Islet precursor cell (in vitro differentiated cells): ENCODE results near the gene C9orf78.

Experiments used
- DNase-seq: peaks from one replicate; pipeline ENCODE4 v3.0.0-alpha.2; 2018

The C9orf78 gene

DNA sequence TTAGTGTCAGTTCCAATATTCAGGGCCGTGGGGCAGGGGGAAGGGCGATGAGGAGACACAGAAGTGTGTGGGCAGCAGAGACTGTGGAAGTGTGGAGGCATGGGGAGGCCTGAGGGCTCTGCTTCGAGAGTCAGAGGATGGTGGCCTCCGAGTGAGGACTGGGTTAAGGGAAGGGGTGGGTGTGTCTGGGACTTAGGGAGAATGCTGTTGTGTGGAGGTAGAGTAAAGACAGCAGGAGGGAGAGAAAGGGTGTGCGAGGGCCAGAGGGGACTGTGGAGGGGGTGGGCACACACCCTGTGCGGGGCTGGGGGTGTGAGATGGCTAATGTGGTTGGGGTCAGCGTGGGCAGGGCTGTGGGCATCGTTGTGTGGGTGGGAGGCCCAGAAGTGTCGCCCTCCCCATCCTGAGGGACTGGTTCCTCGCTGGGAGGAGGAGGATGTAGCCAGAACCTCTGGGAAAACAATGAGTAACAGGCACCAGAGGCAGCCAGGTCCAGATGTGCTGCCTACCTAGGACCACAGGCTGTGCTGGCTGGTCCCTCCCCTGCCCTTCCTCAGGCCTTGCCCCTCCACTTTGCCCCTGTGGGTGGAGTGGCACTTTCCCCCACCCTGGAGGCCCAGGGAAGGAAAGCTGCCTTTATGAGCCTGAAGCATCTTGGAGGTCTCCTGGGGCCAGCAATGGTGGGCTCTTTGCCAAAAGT, 4.4 kb upstream of the C9orf78 start:
- no peak for DNase-seq

DNA sequence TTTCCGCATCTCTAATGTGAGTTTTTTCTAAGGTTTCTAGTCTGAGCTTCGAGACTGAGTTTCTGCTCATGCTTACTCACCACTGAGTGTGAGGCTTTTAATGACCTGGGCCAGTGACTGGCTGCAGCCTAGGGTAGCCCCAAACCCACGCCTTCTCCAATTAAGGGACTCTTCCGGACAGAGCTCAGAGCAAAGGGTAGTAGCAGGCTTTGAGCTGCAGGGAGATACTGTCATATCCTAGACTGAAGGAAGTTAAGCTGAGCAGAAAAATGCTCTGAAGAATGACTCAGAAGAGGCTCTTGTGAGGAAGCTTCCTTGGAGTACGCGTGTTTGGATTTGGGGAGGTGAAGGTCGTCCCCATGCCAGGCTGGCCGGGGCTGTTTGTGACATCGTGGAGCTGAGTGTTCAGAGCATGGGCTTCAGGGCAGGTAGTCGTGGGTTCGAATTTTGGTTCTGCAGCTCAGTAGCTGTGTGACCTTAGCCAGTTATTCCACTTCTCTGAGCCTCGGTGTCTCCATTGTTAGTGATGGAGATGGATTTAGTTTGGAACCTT, 3.7 kb upstream of the C9orf78 start:
- DNase-seq, result peak; percentile 76

DNA sequence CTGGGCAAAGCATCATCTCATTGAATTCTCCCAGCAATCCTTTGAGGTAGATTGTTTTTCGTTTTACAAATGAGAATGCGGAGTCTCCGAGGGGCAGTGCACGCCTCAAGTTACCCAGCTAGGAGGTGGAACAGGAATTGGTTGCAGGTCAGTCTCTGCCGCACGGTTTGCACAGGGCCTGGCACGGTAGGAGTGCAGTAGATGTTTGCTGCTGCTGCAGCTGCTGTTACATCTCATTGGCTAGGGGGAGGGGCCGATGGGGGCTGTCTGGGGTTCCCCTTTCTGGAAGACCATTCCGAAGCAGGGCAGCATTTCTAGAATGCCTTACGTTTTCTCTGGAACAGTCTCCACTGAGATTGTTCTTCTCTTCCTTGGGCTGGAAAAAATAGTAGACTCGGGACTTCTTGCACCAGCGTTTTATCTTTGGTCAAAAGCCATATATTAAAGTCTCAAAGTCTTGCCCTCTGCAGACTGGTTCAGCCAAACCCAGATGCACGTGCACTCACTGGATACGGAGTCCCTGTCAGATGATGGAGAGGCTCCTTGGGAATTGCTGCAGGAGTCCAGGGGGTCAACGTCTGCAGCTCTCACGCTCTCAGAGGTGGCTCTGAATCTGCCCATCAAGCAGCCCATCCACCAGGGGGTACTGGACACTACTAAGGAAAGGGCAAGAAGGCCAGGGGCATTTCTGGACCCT, 1.4 kb upstream of the C9orf78 start:
- DNase-seq, result no peak

DNA sequence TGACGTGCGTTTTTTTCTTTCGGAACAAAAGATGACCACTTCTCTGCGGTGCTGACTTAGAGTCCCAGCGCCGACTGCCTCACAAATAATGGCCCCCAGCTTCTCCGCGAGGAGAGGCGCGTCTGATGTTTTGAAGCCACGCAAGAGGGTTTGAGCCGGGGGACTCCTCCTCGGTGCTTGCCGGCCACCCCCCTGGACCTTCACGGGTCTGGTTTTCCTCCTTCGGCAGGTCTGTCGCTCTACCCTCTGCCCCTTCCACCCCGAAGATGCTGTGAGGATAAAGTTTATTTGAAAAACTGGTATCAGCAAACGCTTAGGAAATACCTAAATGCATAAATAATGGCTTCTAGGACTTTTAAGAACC, 767 bp upstream of the C9orf78 start:
- peak; percentile 61 for DNase-seq

DNA sequence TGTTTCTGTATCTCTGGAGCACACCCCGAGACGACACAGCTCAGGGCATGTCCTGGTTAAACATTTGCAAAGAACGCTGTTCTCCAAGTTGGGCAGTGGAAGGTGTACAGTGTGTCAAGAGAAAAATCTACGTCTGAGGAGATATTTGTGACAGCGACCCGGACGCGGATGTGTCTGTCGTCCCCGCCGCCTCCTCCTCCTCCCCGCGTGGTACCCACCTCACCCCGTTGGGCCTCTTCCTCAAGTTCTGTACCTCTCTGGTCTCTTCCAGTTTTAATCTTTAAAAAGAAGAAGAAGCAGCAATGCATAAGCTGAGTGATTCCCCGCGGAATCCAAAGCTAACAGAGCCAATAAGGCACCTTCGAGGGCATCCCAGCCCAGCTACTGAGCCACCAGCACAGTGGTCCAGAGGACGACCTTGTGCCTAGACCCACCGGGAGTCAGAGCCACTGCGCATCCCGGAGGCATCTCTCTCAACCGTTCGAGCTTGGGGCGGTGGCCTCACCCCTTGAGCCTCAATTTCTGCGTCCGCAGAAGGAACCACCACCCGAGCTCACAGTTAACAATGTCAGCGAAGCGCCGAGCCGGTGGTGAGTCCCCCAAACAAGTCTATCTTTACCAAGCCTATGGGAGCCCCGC, 467 bp downstream of the C9orf78 start:
- DNase-seq, result no peak

DNA sequence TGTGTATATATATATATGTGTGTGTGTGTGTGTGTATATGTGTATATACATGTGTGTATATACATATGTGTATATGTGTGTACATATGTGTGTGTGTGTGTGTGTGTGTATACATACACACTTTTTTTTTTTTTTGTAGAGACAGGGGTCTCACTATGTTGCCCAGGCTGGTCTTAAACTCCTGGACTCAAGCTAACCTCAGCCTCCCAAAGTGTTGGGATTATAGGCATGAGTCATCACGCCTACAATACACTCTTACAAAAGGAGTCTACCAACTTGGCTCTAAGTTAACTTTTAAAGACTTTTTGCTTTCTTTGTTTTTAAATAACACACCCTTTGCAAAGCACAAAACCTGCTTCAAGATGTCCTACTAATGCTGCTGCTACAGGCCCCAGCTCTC, 2.1 kb downstream of the C9orf78 start:
- no peak for DNase-seq

DNA sequence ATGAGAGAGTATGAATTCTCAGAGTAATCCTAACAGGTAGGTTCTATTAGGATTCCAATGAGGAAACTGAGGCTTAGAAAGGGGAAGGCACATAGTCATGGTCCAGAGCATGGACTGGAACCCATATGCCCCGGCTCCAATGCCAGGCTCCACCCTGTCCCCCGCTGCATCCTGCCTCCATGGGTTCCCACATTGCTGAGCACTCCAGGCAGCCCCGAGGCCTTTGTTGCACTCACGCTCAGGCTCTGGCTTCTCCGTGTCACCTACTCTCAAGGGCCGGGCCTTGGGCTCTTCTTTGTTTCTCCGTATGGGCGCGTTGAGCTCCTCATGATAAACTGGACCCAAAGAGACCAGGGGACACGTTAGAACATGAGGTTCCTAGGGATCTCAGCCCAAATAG, 6.1 kb downstream of the C9orf78 start:
- no peak for DNase-seq

DNA sequence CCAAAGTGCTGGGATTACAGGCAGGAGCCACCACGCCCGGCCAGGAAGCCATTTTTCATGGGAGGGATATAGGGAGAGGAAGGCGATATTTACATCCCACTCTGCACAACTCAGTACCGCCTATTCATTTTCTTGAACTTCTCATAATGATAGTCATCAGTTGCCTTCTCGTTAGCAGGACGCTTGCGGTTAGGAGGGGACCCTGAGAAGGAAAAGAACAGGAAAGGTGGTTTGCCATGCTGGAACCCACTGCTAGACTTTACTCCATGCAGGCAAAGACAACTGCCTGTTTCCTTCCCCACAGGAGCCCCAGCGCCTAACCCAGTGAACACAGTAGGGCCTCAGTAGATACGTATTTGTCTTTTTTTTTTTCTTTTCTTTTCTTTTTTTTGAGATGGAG, 7.0 kb downstream of the C9orf78 start:
- no peak for DNase-seq

DNA sequence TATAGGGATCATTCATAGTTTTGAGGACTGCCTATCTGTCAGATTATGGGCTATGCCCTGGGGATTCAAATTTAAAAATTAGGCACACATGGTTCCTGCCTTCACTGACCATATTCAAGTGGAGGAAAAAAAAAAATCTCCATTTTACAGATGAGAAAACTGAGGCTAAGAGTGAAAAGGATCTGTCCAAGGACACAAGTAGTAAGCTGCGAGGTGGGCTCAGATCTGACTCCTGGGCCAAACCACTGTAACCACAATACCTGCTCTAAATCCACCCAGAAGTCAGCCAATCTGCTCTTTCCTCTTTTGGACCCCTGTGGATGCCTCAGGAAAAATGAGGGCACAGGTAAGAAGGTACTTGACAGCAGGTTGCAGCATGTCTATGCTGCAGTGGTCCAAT, 8.3 kb downstream of the C9orf78 start:
- no peak for DNase-seq

DNA sequence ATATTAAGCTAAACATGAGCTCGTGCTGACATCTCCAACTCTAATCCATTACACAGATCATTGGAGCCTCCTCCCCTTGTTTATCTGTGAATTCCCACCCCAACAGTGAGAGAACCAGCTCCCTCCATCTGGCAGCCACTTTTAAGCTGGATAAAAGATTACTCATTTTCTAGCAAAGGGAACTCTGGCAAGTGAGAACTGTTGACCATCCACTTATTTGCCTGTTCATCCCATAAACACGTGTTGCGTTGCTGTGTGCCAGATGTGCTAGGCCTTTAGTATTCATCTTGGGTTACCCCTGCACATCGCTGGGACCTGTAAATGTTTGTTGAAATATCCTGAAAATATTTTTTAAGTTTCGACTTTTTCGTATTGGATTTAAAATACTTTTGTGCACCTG, 8.7 kb downstream of the C9orf78 start:
- no peak for DNase-seq

DNA sequence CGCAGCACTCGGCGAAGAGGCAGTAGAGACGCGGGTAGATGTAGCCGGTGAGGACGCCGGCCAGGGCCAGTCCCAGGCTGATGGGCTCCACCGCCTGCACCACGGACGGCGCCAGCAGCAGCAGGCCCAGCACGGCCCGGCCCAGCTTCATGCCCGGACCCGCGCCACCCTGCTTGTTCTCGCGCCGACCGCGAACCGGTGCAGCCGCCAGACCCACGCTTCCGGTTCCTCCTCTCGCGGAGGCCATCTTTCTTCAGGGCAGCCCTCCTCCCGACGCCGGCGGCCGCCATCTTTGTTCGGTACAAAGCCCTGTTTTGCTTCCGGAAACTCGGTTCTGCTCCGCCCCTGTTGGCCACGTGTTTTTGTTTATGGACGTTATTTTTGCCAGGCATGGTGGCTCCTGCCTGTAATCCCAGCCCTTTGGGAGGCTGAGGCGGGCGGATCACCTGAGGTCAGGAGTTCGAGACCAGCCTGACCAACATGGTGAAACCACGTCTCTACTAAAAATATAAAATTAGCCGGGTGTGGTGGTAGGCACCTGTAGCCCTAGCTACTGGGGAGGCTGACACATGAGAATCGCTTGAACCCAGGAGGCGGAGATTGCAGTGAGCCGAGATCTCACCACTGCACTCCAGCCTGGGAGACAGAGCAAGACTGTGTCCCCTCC, 11.0 kb downstream of the C9orf78 start, which contains the start of gene TOR1A:
TSS of gene TOR1A (minus strand) at position 202 of the 667 bp plus-strand sequence. CDS start at position 151, 51 bp downstream.
- DNase-seq, result peak; percentile 97

DNA sequence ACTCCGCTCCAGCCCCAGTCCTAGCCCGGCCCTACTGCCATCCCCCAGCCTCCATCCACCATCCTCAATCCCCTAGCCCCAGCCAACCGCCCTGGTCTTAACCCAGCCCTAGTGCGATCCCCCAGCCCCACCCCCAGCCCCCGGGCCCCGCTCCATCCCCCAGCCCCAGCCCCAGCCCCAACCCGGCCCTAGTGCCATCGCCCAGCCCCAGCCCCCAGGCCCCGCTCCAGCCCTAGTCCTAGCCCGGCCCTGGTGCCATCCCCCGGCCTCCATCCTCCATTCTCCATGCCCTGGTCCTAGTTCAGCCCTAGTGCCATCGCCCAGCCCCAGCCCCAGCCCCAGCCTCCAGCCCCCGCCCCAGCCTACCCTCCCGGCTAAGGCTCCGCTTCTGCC, 11.5 kb downstream of the C9orf78 start:
- no peak for DNase-seq

DNA sequence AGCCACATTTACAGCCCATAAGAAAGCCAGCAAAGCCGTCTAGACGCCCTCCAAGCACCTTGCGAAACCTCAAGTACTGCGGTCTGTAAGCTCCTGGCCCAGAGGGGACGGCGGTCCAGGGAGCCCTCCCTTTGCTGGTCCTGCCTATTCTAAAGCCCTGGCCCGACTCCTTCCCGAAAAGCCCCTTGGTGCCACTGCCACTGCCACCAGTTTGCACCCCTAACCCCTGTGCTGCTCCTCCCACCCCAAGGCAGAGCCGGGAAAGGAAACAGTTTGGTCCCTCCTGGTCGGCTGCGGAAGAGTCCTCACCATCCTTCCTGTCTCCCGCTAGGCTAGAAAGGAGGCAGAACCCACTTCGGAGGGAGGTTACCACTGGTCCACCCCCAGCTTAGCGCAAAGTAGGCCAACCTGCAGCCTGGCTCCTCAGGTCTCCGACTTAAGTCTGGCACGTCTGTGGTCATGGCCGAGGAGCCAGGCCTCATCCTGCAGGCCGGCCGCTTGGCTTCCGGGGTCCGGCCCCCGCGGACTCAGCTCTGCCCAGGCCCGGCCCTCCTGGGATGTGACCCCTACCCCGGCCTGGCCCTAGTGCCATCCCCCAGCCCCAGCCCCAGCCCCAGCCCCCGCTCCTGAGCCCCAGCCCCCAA, 12.1 kb downstream of the C9orf78 start:
- DNase-seq, result peak; percentile 72

DNA sequence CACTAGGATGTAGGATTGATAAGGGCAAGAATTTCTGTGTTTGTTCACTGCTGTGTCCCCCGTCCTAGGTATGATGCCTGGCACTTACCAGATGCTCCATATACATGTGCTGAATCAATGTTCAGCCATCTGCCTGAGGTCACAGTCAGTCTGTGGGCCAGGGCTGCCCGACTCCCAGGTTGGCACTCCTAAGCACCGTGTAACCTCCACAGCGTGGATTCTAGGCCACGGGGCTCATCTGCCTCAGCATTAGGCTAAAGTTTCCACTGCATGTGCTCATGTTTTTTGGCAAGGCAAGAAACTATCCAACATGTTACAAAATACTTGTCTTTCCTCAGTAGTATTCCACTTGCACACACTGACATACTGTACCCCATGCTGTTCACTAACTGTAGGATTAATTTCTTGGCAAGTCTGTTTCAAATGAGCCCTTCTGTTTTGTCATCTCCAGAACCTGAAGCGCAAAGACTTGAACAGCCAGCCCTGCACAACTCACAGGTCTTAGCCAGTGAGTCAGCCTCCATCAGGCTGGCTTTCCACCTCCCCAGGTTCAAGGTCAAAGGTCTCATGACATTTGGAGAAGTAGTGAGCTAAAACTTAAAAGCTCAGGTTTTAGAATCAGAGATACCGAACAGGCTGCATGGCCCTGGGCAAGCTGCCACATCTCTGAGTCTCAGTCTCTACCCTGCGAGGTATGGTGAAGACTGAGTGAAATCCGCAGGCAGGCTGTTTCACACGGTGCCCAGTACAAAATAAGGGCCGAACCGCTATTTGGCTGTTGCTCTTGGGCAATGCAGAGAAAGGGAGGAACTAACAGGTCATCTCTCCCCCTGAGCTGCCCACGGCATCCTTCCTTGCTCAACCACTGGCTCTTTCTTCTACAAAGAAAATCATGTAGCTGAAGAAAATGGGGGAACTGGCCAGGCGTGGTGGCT, 18.3 kb downstream of the C9orf78 start:
- DNase-seq, result no peak

DNA sequence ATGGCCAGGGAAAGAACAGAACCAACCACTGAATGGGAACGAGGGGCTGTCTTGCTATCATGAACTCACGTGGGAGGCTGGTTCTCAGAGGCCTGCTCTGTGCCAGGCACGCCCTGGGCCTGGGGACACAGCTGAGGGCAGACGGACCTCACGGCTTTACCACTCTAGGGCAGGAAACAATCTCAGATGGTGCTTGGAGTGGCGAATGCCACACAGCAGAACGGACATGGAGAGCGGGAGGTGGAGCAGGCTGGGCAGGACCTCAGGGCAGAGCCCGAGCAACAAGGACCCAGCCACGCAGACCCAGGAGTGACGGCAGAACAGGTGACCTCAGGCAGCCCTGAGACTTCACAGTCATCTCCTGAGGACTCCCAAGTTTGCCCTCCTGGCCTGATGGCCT, 19.8 kb downstream of the C9orf78 start:
- DNase-seq, result no peak

DNA sequence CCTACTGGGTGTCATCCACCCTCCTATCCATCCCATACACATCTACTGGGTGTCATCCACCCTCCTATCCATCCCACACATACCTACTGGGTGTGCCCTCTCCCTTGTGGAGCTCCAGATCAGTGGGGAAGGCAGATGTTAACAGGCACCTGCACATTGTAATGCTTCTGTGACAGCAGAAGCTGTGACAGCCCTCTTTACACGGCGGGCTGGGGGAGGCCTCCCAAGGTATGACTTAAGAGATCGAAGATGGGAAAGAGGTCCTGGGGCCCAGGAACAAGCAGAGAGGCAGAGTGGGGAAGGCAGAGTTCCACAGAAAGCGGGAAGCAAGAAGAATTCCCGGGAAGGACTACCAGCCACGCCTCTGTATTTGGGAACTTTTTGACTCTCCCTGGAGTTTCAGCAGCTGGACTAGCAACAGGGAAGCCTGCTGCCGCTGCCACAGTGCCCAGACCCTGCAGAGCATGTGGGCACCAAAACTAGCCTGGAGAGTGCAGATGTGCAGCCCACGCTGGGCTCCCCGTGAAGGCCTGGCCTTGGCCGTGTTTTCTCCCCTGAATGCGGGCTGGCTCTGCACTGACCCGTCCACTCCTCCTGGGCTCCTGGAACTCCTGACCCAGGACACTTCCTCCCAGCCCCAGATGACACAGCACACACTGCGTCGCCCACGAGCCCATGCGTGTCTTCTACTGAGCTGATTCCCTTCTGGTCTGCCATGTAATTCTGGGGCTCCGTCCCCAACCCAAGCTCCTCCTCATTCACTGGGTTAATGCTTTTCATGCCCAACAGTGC, 20.4 kb downstream of the C9orf78 start:
- DNase-seq, result no peak

DNA sequence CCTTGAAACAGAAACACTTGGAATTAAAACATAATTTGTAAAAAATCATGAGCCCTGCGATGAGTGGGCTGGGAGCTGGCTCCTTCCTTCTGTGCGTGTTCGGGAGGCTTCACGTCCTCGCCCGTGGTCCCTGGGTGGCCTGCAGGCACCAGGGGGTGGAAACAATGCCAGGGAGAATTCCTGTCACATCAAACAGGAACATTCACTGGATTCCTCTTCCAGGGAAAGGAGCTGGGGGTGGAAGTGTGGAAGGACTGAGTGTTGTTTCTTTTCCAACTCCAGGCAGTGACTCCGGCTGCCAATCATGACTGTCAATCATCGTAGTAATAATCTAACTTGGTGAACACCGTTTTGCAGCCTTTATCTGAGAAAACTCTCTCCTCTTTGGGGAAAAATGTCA, 21.4 kb downstream of the C9orf78 start:
- DNase-seq, result no peak

DNA sequence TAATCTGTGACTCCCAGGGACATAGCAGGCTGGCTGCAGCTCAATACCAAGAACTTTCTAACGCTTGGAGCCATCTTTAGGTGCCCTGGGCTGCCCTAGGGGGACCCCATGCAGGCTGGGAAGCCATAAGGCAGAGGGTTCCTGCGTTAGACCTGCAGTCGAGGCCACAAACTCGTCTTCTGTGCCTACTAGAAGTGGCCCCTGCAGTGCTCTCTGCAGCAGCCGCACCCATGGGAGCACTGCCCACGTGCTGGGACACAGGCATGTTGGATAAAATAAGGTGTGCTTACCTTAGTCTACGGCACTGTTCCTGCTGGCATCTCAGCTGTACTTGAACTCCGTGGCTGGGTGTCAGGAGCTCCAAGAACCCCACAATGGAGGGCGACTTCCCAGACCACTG, 22.7 kb downstream of the C9orf78 start:
- DNase-seq, result no peak

DNA sequence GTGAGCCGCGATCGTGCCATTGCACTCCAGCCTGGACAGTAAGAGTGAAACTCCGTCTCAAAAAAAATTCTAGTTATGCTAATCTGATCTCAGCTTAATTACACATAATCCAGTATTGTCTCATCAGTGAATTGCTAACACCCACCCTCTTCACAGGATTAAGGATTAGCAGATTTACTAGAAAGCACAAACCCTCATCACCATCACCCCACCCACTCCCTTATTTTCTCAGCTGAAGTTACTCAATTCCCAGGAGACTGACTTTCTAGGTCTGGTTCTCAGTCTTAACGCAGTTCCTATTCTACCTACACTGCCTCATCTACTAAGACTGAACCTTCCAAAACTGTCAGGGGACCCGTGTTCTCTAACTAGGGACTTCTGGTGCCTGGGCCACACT, 23.1 kb downstream of the C9orf78 start:
- no peak for DNase-seq

DNA sequence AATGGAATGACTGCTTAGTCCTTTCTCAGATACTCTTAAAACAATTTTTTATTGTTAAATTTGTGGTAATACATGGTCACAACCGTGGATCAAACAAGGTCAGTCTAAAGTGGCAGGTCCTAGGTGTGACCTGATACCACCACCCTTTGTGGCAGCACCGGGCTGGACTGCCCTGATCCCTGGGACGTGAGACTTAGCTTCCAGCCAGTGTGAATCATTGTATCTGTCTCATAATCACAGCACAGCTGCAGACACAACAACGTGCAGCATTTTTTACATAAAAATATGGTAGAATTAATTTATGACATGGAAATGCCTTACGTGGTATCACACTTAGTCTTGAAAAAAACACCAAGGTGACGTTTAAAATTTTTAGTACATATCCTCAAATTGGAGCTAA, 24.3 kb downstream of the C9orf78 start:
- DNase-seq, result no peak

DNA sequence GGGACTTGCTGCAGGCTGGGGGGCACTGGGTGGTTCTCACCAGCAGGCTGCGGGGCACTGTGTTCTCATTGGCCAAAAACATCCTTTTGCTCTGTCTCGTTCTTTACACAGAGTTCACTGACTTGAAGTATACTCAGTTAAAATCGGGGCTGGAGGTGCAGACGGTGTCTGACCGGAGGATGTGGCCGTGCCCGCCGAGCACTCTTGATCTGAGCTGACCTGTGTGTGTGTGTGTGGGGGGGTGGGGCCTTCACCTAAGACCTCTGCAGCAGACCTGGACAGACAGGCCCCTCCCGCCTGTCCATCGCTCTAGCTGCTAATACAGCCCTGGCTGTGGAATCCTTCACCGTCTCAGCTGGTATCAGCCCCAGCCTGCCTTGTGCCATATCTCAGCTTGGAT, 25.0 kb downstream of the C9orf78 start:
- no peak for DNase-seq
